ENCODE measurements around the gene KNCN. TPM values are rescaled to one million over a fixed set of nuclear protein-coding genes. Genes with fewer than 3 reads are reported as not detected.

KNCN gene
- total RNA-seq, 2 donors from 2014 or later, result not detected

- Histone ChIP-seq H3K36me3 (ENCODE audit: control insufficient read depth, insufficient read depth, low read length) (no peaks in the 10 kb centered on the region), H3K9ac (ENCODE audit: extremely low read depth, low read length, poor library complexity, severe bottlenecking) (no peak overlapping the region), H3K9me3 (ENCODE audit: control insufficient read depth, low read length) (no peaks in the 10 kb centered on the region), H3K27ac (ENCODE audit: low read depth, low read length) (no peak overlapping the region), H3K4me3 (ENCODE audit: low read length) (no peak overlapping the region), H3K27me3 (ENCODE audit: control insufficient read depth, insufficient read depth, low read length, poor library complexity, severe bottlenecking) (peaks cover 37% of the 10 kb centered on the region), H3K4me1 (ENCODE audit: control insufficient read depth, insufficient read depth, low read length) (no peaks in the 10 kb centered on the region)
- TF ChIP-seq CTCF (conservative IDR thresholded peaks at IDR 0.05), result no peak
- Mint-ChIP-seq H3K4me1 (peaks cover 16% of the 10 kb centered on the region), H3K9me3 (no peaks in the 10 kb centered on the region), H3K4me3 (no peak overlapping the region), H3K27ac (no peak overlapping the region), H3K27me3 (ENCODE audit: insufficient read depth) (peaks cover 59% of the 10 kb centered on the region), H3K36me3 (ENCODE audit: low read depth) (no peaks in the 10 kb centered on the region)
- DNase-seq, result no peak
- WGBS, 2 experiments (ENCODE audit: insufficient coverage in 1 of 2, insufficient read length in 1 of 2), result 87 to 90% methylated on average over 11 to 17 of the region's 17 CpGs
These were observed 44.8 kb downstream of the KNCN start for GRCh38 chr1:46506470-46507219.

GRCh38 chr1:46503421-46503820 lies 48.0 kb downstream of the KNCN start:
- Histone ChIP-seq H3K9ac (ENCODE audit: extremely low read depth, low read length, poor library complexity, severe bottlenecking) (no peak overlapping the region), H3K36me3 (ENCODE audit: control insufficient read depth, insufficient read depth, low read length) (no peaks in the 10 kb centered on the region), H3K4me3 (ENCODE audit: low read length) (no peak overlapping the region), H3K9me3 (ENCODE audit: control insufficient read depth, low read length) (no peaks in the 10 kb centered on the region), H3K4me1 (ENCODE audit: control insufficient read depth, insufficient read depth, low read length) (no peaks in the 10 kb centered on the region), H3K27me3 (ENCODE audit: control insufficient read depth, insufficient read depth, low read length, poor library complexity, severe bottlenecking) (peaks cover 46% of the 10 kb centered on the region), H3K27ac (ENCODE audit: low read depth, low read length) (no peak overlapping the region)
- 94 to 100% methylated on average over 1 to 4 of the region's 4 CpGs for WGBS, 2 experiments (ENCODE audit: insufficient coverage in 1 of 2, insufficient read length in 1 of 2)
- Mint-ChIP-seq H3K4me3 (no peak overlapping the region), H3K9me3 (no peaks in the 10 kb centered on the region), H3K36me3 (ENCODE audit: low read depth) (no peaks in the 10 kb centered on the region), H3K27me3 (ENCODE audit: insufficient read depth) (peaks cover 70% of the 10 kb centered on the region), H3K4me1 (peaks cover 23% of the 10 kb centered on the region), H3K27ac (no peak overlapping the region)
- DNase-seq, result no peak
- TF ChIP-seq CTCF (conservative IDR thresholded peaks at IDR 0.05), result no peak

GRCh38 chr1:46501528-46501927 lies 49.9 kb downstream of the KNCN start:
- Mint-ChIP-seq H3K27me3 (ENCODE audit: insufficient read depth) (peaks cover 75% of the 10 kb centered on the region), H3K4me1 (peaks cover 15% of the 10 kb centered on the region), H3K9me3 (no peaks in the 10 kb centered on the region), H3K27ac (no peak overlapping the region), H3K4me3 (no peak overlapping the region), H3K36me3 (ENCODE audit: low read depth) (no peaks in the 10 kb centered on the region)
- Histone ChIP-seq H3K4me3 (ENCODE audit: low read length) (no peak overlapping the region), H3K27ac (ENCODE audit: low read depth, low read length) (no peak overlapping the region), H3K4me1 (ENCODE audit: control insufficient read depth, insufficient read depth, low read length) (no peaks in the 10 kb centered on the region), H3K9ac (ENCODE audit: extremely low read depth, low read length, poor library complexity, severe bottlenecking) (no peak overlapping the region), H3K9me3 (ENCODE audit: control insufficient read depth, low read length) (no peaks in the 10 kb centered on the region), H3K27me3 (ENCODE audit: control insufficient read depth, insufficient read depth, low read length, poor library complexity, severe bottlenecking) (peaks cover 60% of the 10 kb centered on the region), H3K36me3 (ENCODE audit: control insufficient read depth, insufficient read depth, low read length) (no peaks in the 10 kb centered on the region)
- no peak for DNase-seq
- TF ChIP-seq CTCF (conservative IDR thresholded peaks at IDR 0.05), result no peak
- 97% methylated on average over 3 of the region's 3 CpGs; no CpG with 5 or more reads in 1 of the 2 experiments for WGBS, 2 experiments (ENCODE audit: insufficient coverage in 1 of 2, insufficient read length in 1 of 2)
